HepG2 (cell line): ENCODE data around the gene KRTAP5-6. TPM values are rescaled to one million over a fixed set of nuclear protein-coding genes. Genes with fewer than 3 reads are reported as not detected.

Experiments
- ATAC-seq: fragments of 200-7000 bp; cut with Tn5 transposase; 3 replicates; pipeline ENCODE4 v1.9.1; 2020; ENCODE audit warnings: mild to moderate bottlenecking, moderate library complexity
- BruUV-seq: library from RNA; stranded (reverse); fragments of 400-500 nt; replicated peaks from 2 replicates; lab custom pipeline; 2021; lab: Mats Ljungman, UMichigan
- CTCF ChIA-PET: fragments of 300-600 bp; formaldehyde crosslinking; extraction: SDS; loops from one replicate; lab custom pipeline; 2021; ENCODE audit warnings: low total read pairs, inconsistent platforms, low intra/inter-chr PET ratio; lab: Yijun Ruan, JAX
- POLR2A ChIA-PET: fragments of 350-600 bp; sonication (Branson Sonifier 250); formaldehyde crosslinking; loops from one replicate; lab custom pipeline; 2020; ENCODE audit warnings: antibody characterized with exemption, inconsistent platforms; lab: Yijun Ruan, JAX
- DNase-seq: peaks from one replicate; pipeline ENCODE4 v3.0.0-alpha.2; 2015; ENCODE audit warnings: low spot score
- FAIRE-seq: peaks from 3 replicates; lab custom pipeline; 2011; peaks lifted over from hg19 to GRCh38; lab: Jason Lieb, UNC
- H2AFZ ChIP-seq: one replicate; pipeline ENCODE4 v1.6.1; 2011; ENCODE audit warnings: low read length, inconsistent platforms
- H3K27ac ChIP-seq: fragments of 300-600 bp; 3 replicates; pipeline ENCODE4 v1.8.0; 2011; ENCODE audit warnings: mixed run types, mild to moderate bottlenecking, mixed read lengths, low read length, inconsistent platforms; ENCODE audit not compliant: insufficient read depth; ENCODE audit errors: extremely low read length
- H3K27me3 ChIP-seq, 2 experiments: fragments of 200-600 bp in 1 of 2; 2 replicates in 1 of 2; 3 replicates in 1 of 2; pipeline versions ENCODE4 v1.6.0 to v1.8.0; 2011; ENCODE audit warnings: low read length in 2 of 2, mild to moderate bottlenecking in 2 of 2, moderate library complexity in 2 of 2, inconsistent platforms in 1 of 2; ENCODE audit not compliant: insufficient read depth in 2 of 2, control insufficient read depth in 1 of 2
- H3K36me3 ChIP-seq, 2 experiments: fragments of 200-600 bp in 1 of 2; replicated peaks in 1 of 2; 2 replicates in 1 of 2; 3 replicates in 1 of 2; pipeline versions ENCODE4 v1.5.1 to v1.8.0; 2011; ENCODE audit warnings: low read length in 2 of 2, inconsistent platforms in 1 of 2; ENCODE audit not compliant: insufficient read depth in 2 of 2, control insufficient read depth in 1 of 2
- H3K4me1 ChIP-seq: 2 replicates; pipeline ENCODE4 v1.5.1; 2012; ENCODE audit warnings: low read length, inconsistent platforms; ENCODE audit not compliant: insufficient read depth
- H3K4me2 ChIP-seq: 2 replicates; pipeline ENCODE4 v1.6.0; 2011; ENCODE audit warnings: low read depth, low read length, inconsistent platforms
- H3K4me3 ChIP-seq, 3 experiments: fragments of 200-600 bp in 1 of 3; sonication (generic), shearing (Covaris generic) in 1 of 3; replicated peaks in 1 of 3; 2 replicates each; pipeline ENCODE4 v1.5.1; 2011 to 2016; ENCODE audit warnings: low read length in 3 of 3, inconsistent platforms in 2 of 3, low read depth in 2 of 3, mild to moderate bottlenecking in 2 of 3, control low read depth in 1 of 3, mixed read lengths in 1 of 3; ENCODE audit not compliant: insufficient read depth in 1 of 3
- H3K79me2 ChIP-seq: one replicate; pipeline ENCODE4 v1.6.1; 2011; ENCODE audit warnings: low read length, inconsistent platforms; ENCODE audit not compliant: insufficient read depth
- H3K9ac ChIP-seq: 2 replicates; pipeline ENCODE4 v1.6.0; 2011; ENCODE audit warnings: mild to moderate bottlenecking, low read depth, low read length, inconsistent platforms; ENCODE audit not compliant: insufficient read depth
- H3K9me3 ChIP-seq: 2 replicates; pipeline ENCODE4 v1.5.1; 2012; ENCODE audit warnings: mild to moderate bottlenecking, low read length
- H4K20me1 ChIP-seq: 2 replicates; pipeline ENCODE4 v1.6.0; 2011; ENCODE audit warnings: inconsistent platforms, mild to moderate bottlenecking, low read length, moderate library complexity; ENCODE audit not compliant: insufficient read depth
- DMTF1 ChIP-seq: sonication (generic); formaldehyde crosslinking; IDR thresholded peaks from 2 replicates; pipeline ENCODE4 v1.4.0; 2020; ENCODE audit warnings: mild to moderate bottlenecking, missing genetic modification reagents
- MNT ChIP-seq: fragments of 450-650 bp; IDR thresholded peaks from 2 replicates; pipeline ENCODE4 v1.6.1; 2016
- ZNF768 ChIP-seq: sonication (generic); formaldehyde crosslinking; IDR thresholded peaks from 2 replicates; pipeline ENCODE4 v1.4.0; 2020; ENCODE audit warnings: missing genetic modification reagents
- WGBS: methylation state at CpG from one replicate; pipeline ENCODE4 v1.1.6; 2017; ENCODE audit warnings: low lambda C conversion rate; 5-methylcytosine and 5-hydroxymethylcytosine counted together
- in situ Hi-C: cut with HindIII; loops from 2 replicates; pipeline ENCODE4 v1.10.0; 2017; ENCODE audit warnings: low pct_unique_long_range_greater_than_20kb; ENCODE audit not compliant: extremely low pct_ligation_motif_present
- intact Hi-C: fragments of 100-400 bp; cut with micrococcal nuclease; formaldehyde crosslinking; loops from one replicate; pipeline ENCODE4 v1.10.0; 2022; ENCODE audit not compliant: unreplicated experiment
- polyA plus RNA-seq, 8 experiments: library from polyadenylated mRNA; depleted of rRNA in 3 of 8; stranded (reverse) in 7 of 8; unstranded in 1 of 8; fragments of >200 nt; fragmentation: Illumina TruSeq in 4 of 8; extraction: Trizol in 4 of 8; gene quantifications; 2 replicates each; pipeline versions ENCODE4 v1.2.1 to v1.2.3, GENCODE V29; 2011 to 2016; ENCODE audit warnings: low read depth in 4 of 8, missing spikeins in 1 of 8, mixed read lengths in 1 of 8; ENCODE audit not compliant: insufficient read depth in 1 of 8
- total RNA-seq, 5 experiments: library from RNA; depleted of rRNA; stranded (reverse); fragments of >200 nt; fragmentation: Illumina TruSeq; extraction: Trizol; gene quantifications; 2 replicates each; pipeline ENCODE4 v1.2.3, GENCODE V29; 2016; ENCODE audit warnings: low read depth in 1 of 5

Gene KRTAP5-6
- total and polyA plus RNA-seq, 2 of the 13 experiments (the other 11 are each of a cell fraction or from before 2014, with no cell fraction given), result not detected

DNA sequence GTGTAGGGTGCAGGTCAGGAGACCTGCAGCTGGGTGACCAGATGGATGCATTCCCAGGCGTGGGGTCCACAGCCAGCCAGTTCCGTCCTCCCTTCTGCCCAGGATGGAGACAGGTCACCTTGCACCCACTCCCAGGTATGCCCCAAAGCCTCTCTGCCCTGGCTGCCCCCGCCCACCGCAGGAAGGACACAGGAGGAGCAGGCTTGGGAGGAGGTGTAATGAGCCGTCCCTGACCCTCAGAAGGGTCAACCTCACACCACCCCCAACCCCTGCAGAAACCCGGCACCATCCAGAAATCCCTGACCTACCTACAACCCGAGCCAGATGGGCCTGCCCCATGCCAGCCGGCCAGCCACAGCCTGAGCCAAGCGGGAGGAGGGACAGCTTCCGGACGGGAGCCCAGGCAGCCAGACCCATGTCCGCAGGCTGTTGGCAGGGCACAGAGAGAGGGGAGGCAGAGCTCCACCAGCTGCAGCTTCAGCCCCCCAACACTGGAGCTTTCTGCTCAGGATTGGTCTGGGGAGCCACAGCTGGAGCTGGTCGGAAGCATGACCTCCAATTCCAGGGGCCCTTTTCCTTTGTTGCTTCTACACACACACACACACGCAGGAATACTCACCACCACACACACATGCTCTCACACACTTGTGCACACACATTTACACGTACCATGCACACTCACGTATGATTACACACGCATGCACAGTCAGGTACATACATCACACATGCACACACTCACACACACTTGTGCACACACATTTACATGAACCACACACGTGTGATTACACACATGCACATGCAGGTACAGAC, 48.1 kb downstream of the KRTAP5-6 start:
- no peak overlapping the region for H3K27ac ChIP-seq
- no peak overlapping the region for H2AFZ ChIP-seq
- no TSS peak for BruUV-seq
- no peak overlapping the region for H3K9ac ChIP-seq
- no peaks in the 10 kb centered on the region for H4K20me1 ChIP-seq
- H3K4me1 ChIP-seq, result peaks cover 6% of the 10 kb centered on the region; the same call in 1 of the 2 replicates
- CTCF ChIA-PET, result no interaction called here
- H3K79me2 ChIP-seq, result no peaks in the 10 kb centered on the region
- POLR2A ChIA-PET, result interaction anchor here (1.1 kb wide), 1 partner anchor 17 kb away, joined by 3 read pairs; no protein-coding TSS in a partner anchor
- H3K36me3 ChIP-seq, result no peaks in the 10 kb centered on the region
- no peak; the same call in 2 of the 3 replicates for ATAC-seq
- FAIRE-seq, result no peak
- no peaks in the 10 kb centered on the region for H3K9me3 ChIP-seq
- WGBS, result 57% methylated on average over 10 of the region's 18 CpGs
- in situ Hi-C loops (no loop called here), intact Hi-C loops (no loop called here)
- no peak overlapping the region for H3K4me2 ChIP-seq
- no peak for DNase-seq
- H3K4me3 ChIP-seq, result no peak overlapping the region
- peaks cover 3 to 19% of the 10 kb centered on the region in 2 experiments; a peak in 4 of 5 replicates for H3K27me3 ChIP-seq
- TF ChIP-seq ZNF768 (CRISPR knock-in tag) (0 out of 2 replicates have a peak, but pooled peaks have one; percentile 13), MNT (peak; percentile 93), DMTF1 (CRISPR knock-in tag) (no peak)
- TF ChIP-seq, all 625 proteins: peak for 2
